Left hindlimb (tissue), 1 donor: ENCODE results near the gene SOBP.
"Not testable (repeated sequence)": the region's sequence is repeated elsewhere in the genome, so short reads cannot be mapped to it uniquely, and the experiment has no call there.

ENCODE experiments used
- DNase-seq: peaks from one replicate; pipeline ENCODE4 v3.0.0-alpha.2; 2018

SOBP gene

GRCh38 chr6:107489636-107490565 lies at the start of gene SOBP:
SOBP (plus strand) TSS chr6:107490117; CDS start chr6:107490617, 500 bp downstream.
- peak; percentile 93 for DNase-seq

- DNase-seq = no peak
These were observed 49.0 kb upstream of the SOBP start for GRCh38 chr6:107440936-107441335.

- DNase-seq = no peak
These were observed 48.2 kb upstream of the SOBP start for GRCh38 chr6:107441682-107442081.

GRCh38 chr6:107442938-107443607 lies 46.8 kb upstream of the SOBP start:
- no peak for DNase-seq

- no peak for DNase-seq
These were observed 46.2 kb upstream of the SOBP start for GRCh38 chr6:107443608-107444267.

- DNase-seq = no peak
These were observed 45.6 kb upstream of the SOBP start for GRCh38 chr6:107444277-107444676.

GRCh38 chr6:107447663-107448216 lies 42.2 kb upstream of the SOBP start:
- DNase-seq = no peak

- no peak for DNase-seq
These were observed 41.1 kb upstream of the SOBP start for GRCh38 chr6:107448776-107449175.

- DNase-seq = no peak
These were observed 31.1 kb upstream of the SOBP start for GRCh38 chr6:107458672-107459282.

- DNase-seq = peak; percentile 97
These were observed 30.4 kb upstream of the SOBP start, which contains the start of gene PDSS2 for GRCh38 chr6:107459283-107460082. PDSS2 (minus strand) TSS chr6:107459564; CDS start chr6:107459285, 279 bp downstream.

- no peak for DNase-seq
These were observed 29.8 kb upstream of the SOBP start for GRCh38 chr6:107460083-107460631.

GRCh38 chr6:107466062-107466461 lies 23.9 kb upstream of the SOBP start:
- DNase-seq = no peak

- no peak for DNase-seq
These were observed 19.6 kb upstream of the SOBP start for GRCh38 chr6:107470364-107470763.

- no peak for DNase-seq
These were observed 16.3 kb upstream of the SOBP start for GRCh38 chr6:107473660-107474059.

- DNase-seq = not testable (repeated sequence)
These were observed 14.6 kb upstream of the SOBP start for GRCh38 chr6:107475360-107475759.

- DNase-seq = not testable (repeated sequence)
These were observed 14.1 kb upstream of the SOBP start for GRCh38 chr6:107475826-107476225.

- DNase-seq = no peak
These were observed 10.7 kb upstream of the SOBP start for GRCh38 chr6:107479089-107479690.

GRCh38 chr6:107485157-107485556 lies 4.8 kb upstream of the SOBP start:
- no peak for DNase-seq

- DNase-seq = no peak
These were observed 1.6 kb upstream of the SOBP start for GRCh38 chr6:107488174-107488874.
